Measurements from ENCODE around the gene OR4D10. TPM values are rescaled to one million over a fixed set of nuclear protein-coding genes. Genes with fewer than 3 reads are reported as not detected.
"Not testable (repeated sequence)": the region's sequence is repeated elsewhere in the genome, so short reads cannot be mapped to it uniquely, and the experiment has no call there.

OR4D10 gene
- total and polyA plus RNA-seq, 2 donors (not counting 1 experiment from before 2014, with no cell fraction given): not detected

DNA sequence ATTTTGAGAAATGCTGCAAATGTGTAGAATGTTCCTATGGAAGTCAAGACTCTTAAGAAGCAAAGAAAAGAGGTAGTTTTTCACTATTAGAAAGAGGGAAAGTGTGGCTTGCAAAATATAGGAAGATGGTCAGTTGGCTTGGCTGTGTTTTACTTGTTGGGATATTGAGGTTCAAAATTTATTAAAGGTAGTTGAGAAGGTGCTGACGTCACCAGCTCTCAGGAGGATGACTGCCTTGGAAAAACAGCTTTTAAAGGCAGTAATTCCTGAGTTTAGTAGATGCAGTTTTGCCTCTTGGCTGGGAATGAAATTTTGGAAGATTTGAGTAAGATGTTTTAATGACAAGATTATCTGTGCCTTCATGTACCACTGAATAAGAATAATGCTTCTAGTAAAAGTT, 38.6 kb downstream of the OR4D10 start:
- H2AFZ ChIP-seq (ENCODE audit: insufficient read depth, low read depth, low read length, poor library complexity, severe bottlenecking): no peak overlapping the region
- DNase-seq (no peak), ATAC-seq (ENCODE audit: low read depth) (no peak)
- Mint-ChIP-seq H3K9me3 (ENCODE audit: insufficient read depth) (no peaks in the 10 kb centered on the region), H3K27me3 (peaks cover 14% of the 10 kb centered on the region), H3K4me1 (peaks cover 2% of the 10 kb centered on the region), H3K27ac (no peak overlapping the region), H3K4me3 (no peak overlapping the region)
- H4K20me1 ChIP-seq (ENCODE audit: control insufficient read depth, insufficient read depth, low read length, poor library complexity, severe bottlenecking): no peaks in the 10 kb centered on the region
- peaks cover 0 to 3% (median 0%) of the 10 kb centered on the region in 3 donors for H3K9me3 ChIP-seq (ENCODE audit: control extremely low read depth in 1 of 3, control insufficient read depth in 2 of 3, insufficient read depth in 1 of 3, low read length in 2 of 3)
- no peak for TF ChIP-seq EZH2 (IDR thresholded peaks at IDR 0.05; ENCODE audit: borderline replicate concordance, insufficient read depth, low read depth, low read length, poor library complexity, severe bottlenecking)
- TF ChIP-seq, protein P1, sequence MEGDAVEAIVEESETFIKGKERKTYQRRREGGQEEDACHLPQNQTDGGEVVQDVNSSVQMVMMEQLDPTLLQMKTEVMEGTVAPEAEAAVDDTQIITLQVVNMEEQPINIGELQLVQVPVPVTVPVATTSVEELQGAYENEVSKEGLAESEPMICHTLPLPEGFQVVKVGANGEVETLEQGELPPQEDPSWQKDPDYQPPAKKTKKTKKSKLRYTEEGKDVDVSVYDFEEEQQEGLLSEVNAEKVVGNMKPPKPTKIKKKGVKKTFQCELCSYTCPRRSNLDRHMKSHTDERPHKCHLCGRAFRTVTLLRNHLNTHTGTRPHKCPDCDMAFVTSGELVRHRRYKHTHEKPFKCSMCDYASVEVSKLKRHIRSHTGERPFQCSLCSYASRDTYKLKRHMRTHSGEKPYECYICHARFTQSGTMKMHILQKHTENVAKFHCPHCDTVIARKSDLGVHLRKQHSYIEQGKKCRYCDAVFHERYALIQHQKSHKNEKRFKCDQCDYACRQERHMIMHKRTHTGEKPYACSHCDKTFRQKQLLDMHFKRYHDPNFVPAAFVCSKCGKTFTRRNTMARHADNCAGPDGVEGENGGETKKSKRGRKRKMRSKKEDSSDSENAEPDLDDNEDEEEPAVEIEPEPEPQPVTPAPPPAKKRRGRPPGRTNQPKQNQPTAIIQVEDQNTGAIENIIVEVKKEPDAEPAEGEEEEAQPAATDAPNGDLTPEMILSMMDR (IDR thresholded peaks at IDR 0.05): no peak
- intact Hi-C loops (cut with micrococcal nuclease): no loop called here
- H3K27ac ChIP-seq (ENCODE audit: low read length in 2 of 2): no peak overlapping the region
- H3K27me3 ChIP-seq (replicated peaks in 1 of 4; ENCODE audit: control extremely low read depth in 1 of 4, control insufficient read depth in 3 of 4, insufficient read depth in 4 of 4, low read length in 3 of 4): peaks cover 0 to 5% (median 0%) of the 10 kb centered on the region in 4 experiments
- H3K4me2 ChIP-seq (replicated peaks; ENCODE audit: low read depth, low read length, poor library complexity, severe bottlenecking): no peak overlapping the region
- no peak overlapping the region for H3K9ac ChIP-seq (ENCODE audit: low read length)
- WGBS (ENCODE audit: insufficient coverage): 80% methylated on average over 1 of the region's 1 CpG
- no peak overlapping the region for H3K4me3 ChIP-seq (ENCODE audit: control extremely low read depth in 1 of 5, extremely low read depth in 1 of 5, insufficient read depth in 1 of 5, low read depth in 2 of 5, low read length in 4 of 5)
- no peaks in the 10 kb centered on the region for H3K36me3 ChIP-seq (replicated peaks in 1 of 2; ENCODE audit: control extremely low read depth in 1 of 2, control insufficient read depth in 1 of 2, extremely low read depth in 1 of 2, insufficient read depth in 2 of 2, low read length in 1 of 2)
- ChIA-PET CTCF (interaction anchor here (1.1 kb wide), 1 partner anchor 27 kb away, joined by 3 read pairs; no protein-coding TSS in a partner anchor), POLR2A (no interaction called here)
- no peaks in the 10 kb centered on the region for H3K79me2 ChIP-seq (ENCODE audit: control insufficient read depth, insufficient read depth, low read length)
- peaks cover 3 to 5% of the 10 kb centered on the region in 2 donors for H3K4me1 ChIP-seq (ENCODE audit: control insufficient read depth in 2 of 2, insufficient read depth in 2 of 2, low read length in 2 of 2)

DNA sequence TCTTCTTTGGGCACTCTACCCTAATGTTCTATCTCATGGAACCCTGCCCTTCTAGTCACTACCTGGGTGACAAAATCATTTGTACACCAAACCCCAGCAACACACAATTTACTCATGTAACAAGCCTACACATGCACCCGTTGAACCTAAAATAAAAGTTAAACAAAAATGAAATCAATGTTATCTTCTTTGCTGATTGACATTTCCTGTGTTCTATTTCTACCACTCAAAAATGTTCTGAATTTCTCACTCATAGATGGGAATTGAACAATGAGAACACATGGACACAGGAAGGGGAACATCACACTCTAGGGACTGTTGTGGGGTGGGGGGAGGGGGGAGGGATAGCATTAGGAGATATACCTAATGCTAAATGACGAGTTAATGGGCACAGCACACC, 47.0 kb downstream of the OR4D10 start:
- DNase-seq; H3K4me3 ChIP-seq (ENCODE audit: control extremely low read depth in 1 of 5, extremely low read depth in 1 of 5, insufficient read depth in 1 of 5, low read depth in 2 of 5, low read length in 4 of 5); H3K27ac Mint-ChIP-seq; H3K27me3 ChIP-seq (replicated peaks in 1 of 4; ENCODE audit: control extremely low read depth in 1 of 4, control insufficient read depth in 3 of 4, insufficient read depth in 4 of 4, low read length in 3 of 4); intact Hi-C loops (cut with micrococcal nuclease); H3K9me3 ChIP-seq (ENCODE audit: control extremely low read depth in 1 of 3, control insufficient read depth in 2 of 3, insufficient read depth in 1 of 3, low read length in 2 of 3); CTCF ChIA-PET; H3K9me3 Mint-ChIP-seq (ENCODE audit: insufficient read depth); ATAC-seq (ENCODE audit: low read depth); H3K9ac ChIP-seq (ENCODE audit: low read length); H3K36me3 ChIP-seq (replicated peaks in 1 of 2; ENCODE audit: control extremely low read depth in 1 of 2, control insufficient read depth in 1 of 2, extremely low read depth in 1 of 2, insufficient read depth in 2 of 2, low read length in 1 of 2); H2AFZ ChIP-seq (ENCODE audit: insufficient read depth, low read depth, low read length, poor library complexity, severe bottlenecking); H3K27ac ChIP-seq (ENCODE audit: low read length in 2 of 2); H3K4me2 ChIP-seq (replicated peaks; ENCODE audit: low read depth, low read length, poor library complexity, severe bottlenecking); H3K4me3 Mint-ChIP-seq; H3K4me1 Mint-ChIP-seq; H3K4me1 ChIP-seq (ENCODE audit: control insufficient read depth in 2 of 2, insufficient read depth in 2 of 2, low read length in 2 of 2); H4K20me1 ChIP-seq (ENCODE audit: control insufficient read depth, insufficient read depth, low read length, poor library complexity, severe bottlenecking); H3K79me2 ChIP-seq (ENCODE audit: control insufficient read depth, insufficient read depth, low read length); POLR2A ChIA-PET: not testable (repeated sequence)
- peaks cover 14% of the 10 kb centered on the region for H3K27me3 Mint-ChIP-seq
- WGBS (ENCODE audit: insufficient coverage): no CpG with 5 or more reads among the region's 2 CpGs
